Kidney (tissue), 14 donors: ENCODE results near the gene CAMTA1. TPM values are rescaled to one million over a fixed set of nuclear protein-coding genes. Genes with fewer than 3 reads are reported as not detected.
"Not testable (repeated sequence)": the region's sequence is repeated elsewhere in the genome, so short reads cannot be mapped to it uniquely, and the experiment has no call there.

Experiments used
- DNase-seq, 5 donors: peaks; one replicate each; pipeline ENCODE4 v3.0.0-alpha.2; 2013 to 2020
- FAIRE-seq: peaks from 2 replicates; lab custom pipeline; 2012; peaks lifted over from hg19 to GRCh38; lab: Jason Lieb, UNC
- H3K27ac ChIP-seq, 2 donors: one replicate each; pipeline ENCODE4 v1.7.0; 2013; ENCODE audit warnings: low read depth in 2 of 2, low read length in 2 of 2, inconsistent platforms in 1 of 2
- H3K27me3 ChIP-seq: one replicate; pipeline ENCODE4 v1.7.1; 2013; ENCODE audit warnings: low read length, inconsistent platforms; ENCODE audit not compliant: control insufficient read depth, insufficient read depth
- H3K36me3 ChIP-seq, 3 donors: one replicate each; pipeline versions ENCODE4 v1.7.0 to v1.7.1; 2013; ENCODE audit warnings: low read length in 3 of 3, control low read depth in 1 of 3, inconsistent platforms in 1 of 3; ENCODE audit not compliant: insufficient read depth in 3 of 3, control insufficient read depth in 2 of 3
- H3K4me1 ChIP-seq, 3 donors: one replicate each; pipeline versions ENCODE4 v1.7.0 to v1.7.1; 2013; ENCODE audit warnings: low read length in 3 of 3, inconsistent platforms in 1 of 3, low read depth in 1 of 3; ENCODE audit not compliant: control insufficient read depth in 2 of 3, insufficient read depth in 2 of 3
- H3K4me3 ChIP-seq, 3 donors: one replicate each; pipeline versions ENCODE4 v1.7.0 to v1.8.1; 2013; ENCODE audit warnings: low read length in 3 of 3, control low read depth in 1 of 3, inconsistent platforms in 1 of 3
- H3K9ac ChIP-seq, 3 donors: one replicate each; pipeline versions ENCODE4 v1.7.0 to v1.7.1; 2013; ENCODE audit warnings: low read length in 3 of 3, control low read depth in 1 of 3, inconsistent platforms in 1 of 3
- H3K9me3 ChIP-seq, 3 donors: one replicate each; pipeline versions ENCODE4 v1.7.0 to v1.7.1; 2013; ENCODE audit warnings: low read length in 3 of 3, control low read depth in 1 of 3, inconsistent platforms in 1 of 3; ENCODE audit not compliant: control insufficient read depth in 2 of 3, insufficient read depth in 1 of 3
- CTCF ChIP-seq: IDR thresholded peaks from 3 replicates; pipeline ENCODE4 v1.5.1; 2012; ENCODE audit warnings: mild to moderate bottlenecking, moderate library complexity, borderline replicate concordance; ENCODE audit not compliant: insufficient read depth; ENCODE audit errors: extremely low read depth
- intact Hi-C: fragments of 100-400 bp; cut with DNase I; formaldehyde crosslinking; loops from one replicate; pipeline ENCODE4 v1.11.1; 2022
- polyA plus RNA-seq: library from polyadenylated mRNA; stranded (reverse); fragments of 350-450 nt; fragmentation: Illumina TruSeq; extraction: RNeasy Lipid Tissue Mini Kit (QIAGEN cat#74804); gene quantifications from one replicate; pipeline ENCODE4 v1.2.3, GENCODE V29; 2014; ENCODE audit warnings: low read depth, low replicate concordance; ENCODE audit not compliant: insufficient read depth
- total RNA-seq: library from RNA; stranded (reverse); fragmentation: NEBNext Ultra II Directional; extraction: Animal tissue kit (Norgen Biotek cat#: 25700); gene quantifications from one replicate; pipeline ENCODE4 v1.2.1, GENCODE V29; 2021
- donor health status: control.
- donor health status: control.
- donor health status: control.
- donor health status: control.
- donor health status: control.
- donor health status: DM: yes; HTN: yes; CAD: no.
- donor health status: Normal renal cell carcinoma (clear cell type).

Gene CAMTA1
- total and polyA plus RNA-seq, 2 donors from 2014 or later, result 79.0 to 170 TPM

GRCh38 chr1:7594714-7595295, 809.6 kb downstream of the CAMTA1 start:
- Histone ChIP-seq H3K27ac (no peak overlapping the region), H3K9ac (no peak overlapping the region), H3K4me3 (no peak overlapping the region), H3K4me1 (no peaks in the 10 kb centered on the region), H3K36me3 (no peaks in the 10 kb centered on the region), H3K9me3 (no peaks in the 10 kb centered on the region), H3K27me3 (no peaks in the 10 kb centered on the region)
- intact Hi-C loops, result no loop called here
- FAIRE-seq (no peak), DNase-seq (peak in 1 of 5 donors; percentile 27)
- no peak for TF ChIP-seq CTCF

- no peak for TF ChIP-seq CTCF
- no peak overlapping the region for H3K4me3 ChIP-seq
- no peak overlapping the region for H3K27ac ChIP-seq
- H3K27me3 ChIP-seq, result no peaks in the 10 kb centered on the region
- no peaks in the 10 kb centered on the region for H3K9me3 ChIP-seq
- intact Hi-C loops, result no loop called here
- H3K36me3 ChIP-seq, result no peaks in the 10 kb centered on the region
- FAIRE-seq (no peak), DNase-seq (peak in 1 of 5 donors; percentile 22)
- no peaks in the 10 kb centered on the region for H3K4me1 ChIP-seq
- H3K9ac ChIP-seq, result no peak overlapping the region
Observed at GRCh38 chr1:7595336-7595735, 810.1 kb downstream of the CAMTA1 start.

- H3K4me1 ChIP-seq, result no peaks in the 10 kb centered on the region
- intact Hi-C loops, result no loop called here
- DNase-seq (peak in 4 of 5 donors; percentile 49 to 68 (median 54)), FAIRE-seq (no peak)
- no peaks in the 10 kb centered on the region for H3K36me3 ChIP-seq
- H3K27ac ChIP-seq, result no peak overlapping the region
- H3K27me3 ChIP-seq, result no peaks in the 10 kb centered on the region
- no peaks in the 10 kb centered on the region for H3K9me3 ChIP-seq
- H3K9ac ChIP-seq, result no peak overlapping the region
- TF ChIP-seq CTCF, result no peak
- H3K4me3 ChIP-seq, result no peak overlapping the region
Observed at GRCh38 chr1:7596126-7596965, 811.1 kb downstream of the CAMTA1 start.

GRCh38 chr1:7598058-7598457, 812.8 kb downstream of the CAMTA1 start:
- H3K27me3 ChIP-seq, DNase-seq, H3K36me3 ChIP-seq, H3K4me3 ChIP-seq, H3K9me3 ChIP-seq, H3K27ac ChIP-seq, H3K4me1 ChIP-seq, H3K9ac ChIP-seq, FAIRE-seq, intact Hi-C loops: not testable (repeated sequence)

- FAIRE-seq, H3K27me3 ChIP-seq, H3K9ac ChIP-seq, H3K36me3 ChIP-seq, H3K4me1 ChIP-seq, H3K27ac ChIP-seq, intact Hi-C loops, H3K4me3 ChIP-seq, H3K9me3 ChIP-seq: not testable (repeated sequence)
- DNase-seq, result peak in 1 of 5 donors; percentile 15
Observed at GRCh38 chr1:7604906-7605305, 819.7 kb downstream of the CAMTA1 start.
